Activated gamma-delta T cell (primary cell): ENCODE results near the gene SLC43A2.
"Not testable (repeated sequence)": the region's sequence is repeated elsewhere in the genome, so short reads cannot be mapped to it uniquely, and the experiment has no call there.

Experiments
- DNase-seq: peaks from one replicate; lab custom pipeline; 2025; lab: John Stamatoyannopoulos, UW
- total RNA-seq, 2 donors: gene quantifications; one replicate each; lab custom pipeline; 2026; lab: John Stamatoyannopoulos, UW

Gene SLC43A2
- 8.0 to 15.4 reads per million in 2 donors for total RNA-seq

- DNase-seq: peak; percentile 68
Measured at GRCh38 chr17:1627982-1628855, at the start of gene SLC43A2. TSS of gene SLC43A2 (minus strand) at chr17:1628834. CDS start at chr17:1627874, 960 bp downstream.

DNA sequence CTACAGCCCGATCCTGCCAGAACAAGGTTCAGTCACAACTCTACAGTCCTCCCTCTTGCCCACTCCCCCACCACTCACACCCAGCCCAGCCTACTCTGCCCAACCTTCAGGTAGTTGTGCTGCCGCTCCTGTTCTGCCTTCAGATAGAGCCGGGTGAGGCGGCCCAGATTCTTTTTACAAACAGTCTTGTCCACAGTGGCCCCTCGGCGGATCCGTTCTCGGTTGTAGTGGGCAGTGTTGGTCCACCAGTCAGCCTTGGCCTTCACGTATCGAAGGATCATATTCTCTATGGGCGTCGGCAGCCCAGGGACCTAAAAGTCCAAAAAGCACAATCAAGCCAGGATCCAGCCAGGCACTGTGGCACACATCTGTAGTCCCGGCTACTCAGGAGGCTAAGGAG lies 47.8 kb upstream of the SLC43A2 start:
- DNase-seq: no peak

- no peak for DNase-seq
Measured at GRCh38 chr17:1673041-1673785, 44.6 kb upstream of the SLC43A2 start.

DNA sequence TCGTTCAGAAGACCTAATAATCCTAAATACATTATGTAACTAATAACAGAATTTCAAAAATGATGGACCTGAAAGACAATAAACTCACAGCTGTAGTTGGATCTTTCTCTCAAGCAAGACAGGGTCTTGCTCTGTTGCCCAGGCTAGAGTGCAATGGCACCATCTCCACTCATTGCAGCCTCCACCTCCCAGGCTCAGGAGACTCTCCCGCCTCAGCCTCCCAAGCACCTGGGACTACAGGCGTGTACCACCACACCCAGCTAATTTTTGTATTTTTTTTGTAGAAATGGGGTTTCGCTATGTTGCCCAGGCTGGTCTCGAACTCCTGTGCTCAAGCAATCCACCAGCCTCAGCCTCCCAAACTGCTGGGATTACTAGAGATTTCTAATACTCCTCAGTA lies 35.3 kb upstream of the SLC43A2 start:
- not testable (repeated sequence) for DNase-seq

- no peak for DNase-seq
Measured at GRCh38 chr17:1661045-1661444, 32.4 kb upstream of the SLC43A2 start.

- no peak for DNase-seq
Measured at GRCh38 chr17:1658100-1658499, 29.5 kb upstream of the SLC43A2 start.

DNA sequence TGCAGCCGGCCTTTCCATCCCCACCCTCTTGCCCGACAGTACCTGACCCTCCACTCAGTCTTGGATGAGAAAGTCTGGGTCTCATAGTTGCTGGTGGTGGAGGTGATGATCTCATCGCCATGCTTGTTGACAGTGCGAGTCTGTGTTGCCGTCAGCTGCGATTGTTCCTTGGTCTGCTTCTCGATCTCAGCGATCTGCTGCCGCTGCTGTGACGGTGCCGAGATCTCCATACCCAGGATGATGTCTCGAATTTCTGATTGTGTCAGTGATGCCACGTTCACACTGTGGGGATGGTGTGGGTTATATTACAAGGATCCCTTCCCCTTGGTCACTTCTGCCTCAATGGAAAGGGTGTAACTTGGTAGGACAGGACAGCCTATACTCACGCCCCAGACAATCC lies 25.1 kb upstream of the SLC43A2 start:
- no peak for DNase-seq

DNA sequence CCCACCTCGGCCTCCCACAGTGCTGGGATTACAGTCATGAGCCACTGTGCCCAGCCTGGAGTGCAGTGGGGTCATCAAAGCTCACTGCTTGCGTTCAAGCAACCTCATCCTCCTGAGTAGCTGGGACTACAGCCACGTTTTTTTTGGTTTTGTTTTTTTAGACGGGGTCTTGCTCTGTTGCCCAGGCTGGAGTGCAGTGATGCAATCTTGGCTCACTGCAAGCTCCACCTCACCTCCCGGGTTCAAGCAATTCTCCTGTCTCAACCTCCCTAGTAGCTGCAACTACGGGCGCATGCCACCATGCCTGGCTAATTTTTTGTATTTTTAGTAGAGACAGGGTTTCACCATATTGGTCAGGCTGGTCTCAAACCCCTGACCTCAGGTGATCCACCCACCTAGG lies 24.2 kb upstream of the SLC43A2 start:
- DNase-seq: not testable (repeated sequence)

DNA sequence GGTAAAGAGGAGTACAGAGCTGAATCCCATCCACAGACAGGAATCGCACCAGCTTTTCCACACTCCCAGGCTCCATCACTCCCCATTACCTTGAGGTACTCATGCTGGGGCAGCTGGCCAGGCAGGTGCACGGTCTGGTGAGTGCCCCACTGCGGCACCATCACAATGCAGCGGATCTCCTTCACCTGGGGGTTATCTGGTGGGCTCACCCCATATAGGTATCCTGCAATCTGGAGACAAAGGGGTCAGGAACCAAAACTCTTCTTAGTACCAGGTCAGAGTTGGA lies 22.9 kb upstream of the SLC43A2 start:
- DNase-seq: no peak

DNA sequence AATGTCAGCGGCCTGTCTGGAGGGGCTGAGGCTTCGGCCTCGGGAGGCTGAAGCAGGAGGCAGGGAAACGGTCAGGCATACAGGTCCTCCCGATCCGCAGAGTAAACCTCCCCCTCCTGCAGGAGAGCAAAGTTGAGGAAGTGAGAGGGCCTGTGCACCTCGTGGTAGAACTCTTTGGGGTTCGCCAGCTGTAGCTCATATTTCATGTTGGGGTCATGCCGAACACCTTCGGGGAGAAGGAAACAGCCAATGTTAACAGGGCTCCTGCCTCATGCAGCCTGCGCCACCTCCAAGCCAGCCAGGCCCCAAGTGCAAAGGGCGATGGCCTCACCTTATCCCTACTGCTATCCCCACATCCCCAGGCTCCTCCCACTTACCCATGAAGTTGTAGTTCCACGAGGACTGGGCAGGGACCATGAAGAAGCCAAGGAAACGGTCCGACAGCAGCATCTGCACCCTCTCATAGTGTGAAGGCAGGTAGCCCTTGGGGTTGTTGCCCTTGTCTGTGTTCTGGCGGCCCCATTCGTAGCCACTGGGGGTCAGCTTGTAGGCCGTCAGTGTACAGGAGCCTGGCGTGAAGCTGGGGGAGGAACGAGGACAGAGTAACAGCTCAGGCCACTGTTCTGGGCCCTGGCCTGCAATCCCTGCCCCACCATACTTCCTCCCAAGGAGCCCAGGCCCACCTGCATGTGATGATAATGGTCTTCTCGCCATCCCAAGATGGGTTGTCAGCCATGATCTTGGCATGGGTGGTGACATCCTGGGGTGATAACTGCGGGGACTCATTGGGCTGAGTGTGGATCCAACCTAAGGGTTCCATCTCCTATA lies 22.3 kb upstream of the SLC43A2 start:
- DNase-seq: no peak

DNA sequence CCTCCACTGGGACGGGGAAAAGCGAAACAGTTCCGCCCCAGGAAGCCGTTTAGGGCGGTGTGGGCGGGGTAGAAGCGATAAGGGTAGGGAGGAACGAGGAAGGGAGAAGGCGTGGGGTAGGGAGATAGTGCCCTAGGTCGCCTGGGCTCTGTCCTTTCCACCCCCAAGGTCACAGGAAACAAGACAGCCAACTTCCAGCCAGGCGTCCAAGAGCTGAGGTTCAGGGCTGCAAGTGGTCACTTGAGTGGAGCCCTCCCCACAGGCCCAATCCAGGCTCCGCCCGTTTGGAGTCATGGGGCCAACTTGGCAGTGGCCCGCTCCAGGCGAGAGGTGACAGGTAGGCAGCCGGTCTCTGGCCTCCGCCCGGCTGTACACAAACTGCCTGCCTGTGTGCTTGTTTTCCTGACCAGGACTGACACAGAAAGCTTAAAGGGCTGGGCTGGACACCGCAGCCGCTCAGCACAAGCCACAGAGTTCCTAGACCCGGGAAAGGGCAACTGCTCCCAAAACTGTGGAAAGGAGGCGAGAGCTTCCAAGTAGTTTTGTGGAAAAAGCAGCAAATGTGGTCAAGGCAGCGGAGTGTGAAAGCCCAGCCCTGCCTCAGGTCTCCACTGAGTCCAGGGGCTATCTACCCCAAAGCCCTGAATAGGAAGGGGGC lies 21.3 kb upstream of the SLC43A2 start, which contains the start of gene RILP:
TSS of gene RILP (minus strand) at position 23 of the 658 bp plus-strand sequence. CDS start 62 bp downstream, outside the sequence.
- no peak for DNase-seq

DNA sequence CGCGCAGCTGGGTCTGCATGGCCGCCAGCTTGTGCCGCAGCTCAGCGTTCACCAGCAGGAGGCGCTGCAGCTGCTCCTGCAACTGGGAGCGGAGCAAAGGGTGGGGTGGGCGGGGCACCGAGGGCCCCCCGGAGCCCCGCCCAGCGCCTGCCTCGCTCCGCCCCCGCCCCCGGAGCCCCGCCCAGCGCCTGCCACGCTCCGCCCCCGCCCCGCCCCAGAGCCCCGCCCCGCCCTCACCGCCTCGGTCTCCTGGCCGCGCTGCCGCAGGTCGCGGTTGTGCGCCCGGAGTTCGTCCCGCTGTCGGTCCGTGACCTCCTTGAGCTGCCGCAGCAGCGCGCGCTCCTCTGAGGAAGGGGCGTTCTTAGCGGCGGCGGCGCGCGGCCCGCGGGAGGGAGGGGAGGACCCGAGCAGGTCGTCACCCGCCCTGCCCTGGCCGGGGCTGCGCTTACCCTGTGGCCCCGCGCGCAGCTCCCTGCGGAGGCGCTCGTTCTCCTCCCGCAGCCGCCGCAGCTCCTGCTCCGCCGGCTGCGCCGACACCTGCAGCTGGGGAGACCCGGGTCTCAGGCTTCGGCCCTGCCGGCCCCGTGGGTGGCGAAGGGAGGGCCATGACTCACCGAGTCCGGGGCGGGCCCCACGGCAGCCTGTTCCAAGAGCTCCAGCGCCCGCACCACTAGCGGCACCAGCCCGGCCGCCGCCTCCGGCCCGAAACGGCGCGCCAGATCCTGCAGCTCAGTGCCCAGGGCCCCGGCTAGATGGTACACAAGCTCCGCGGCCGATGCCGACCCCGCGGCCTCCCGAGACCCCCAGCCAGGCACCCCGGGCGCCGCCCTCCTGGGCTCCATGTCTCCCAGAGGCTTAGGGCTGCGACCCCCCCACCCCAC lies 20.6 kb upstream of the SLC43A2 start:
- DNase-seq: peak; percentile 91

DNA sequence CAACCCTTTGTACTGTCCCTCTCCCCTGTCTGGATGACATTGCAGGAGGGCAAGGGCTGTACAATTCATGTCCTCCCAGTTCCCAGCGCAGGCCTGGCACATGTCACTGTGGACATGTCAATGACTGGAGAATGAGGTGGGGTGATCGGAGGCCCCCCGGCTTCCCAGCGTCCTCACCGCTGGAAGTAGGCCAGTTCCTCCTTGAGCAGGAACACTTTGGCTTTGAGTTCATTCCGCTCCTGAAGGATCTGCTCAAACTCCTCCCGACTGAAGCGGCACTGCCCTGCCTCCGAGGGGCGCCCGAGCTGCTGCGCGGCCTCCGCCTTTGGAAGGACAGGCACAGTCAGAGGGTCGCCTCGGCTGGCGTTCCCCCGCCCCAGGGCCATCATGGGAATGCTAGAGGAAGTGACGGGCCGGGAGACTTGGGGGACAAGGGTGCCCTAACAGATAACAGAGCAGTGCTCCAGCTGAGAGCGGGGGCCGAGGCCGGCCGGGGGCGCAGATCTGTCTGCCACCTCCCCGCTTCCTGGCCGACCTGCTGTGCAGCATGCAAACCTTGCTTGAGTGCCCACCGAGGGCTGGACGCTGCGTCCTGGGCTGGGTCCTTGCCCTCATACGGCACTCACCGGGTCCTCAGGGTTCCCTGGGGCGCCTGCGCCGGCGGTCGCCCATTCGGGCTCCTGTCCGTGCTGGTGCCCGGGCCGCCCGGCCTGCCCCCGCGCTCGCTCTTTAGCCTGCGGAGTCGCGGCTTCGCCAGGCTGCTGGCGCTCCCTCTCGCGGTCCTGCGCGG lies 19.7 kb upstream of the SLC43A2 start:
- DNase-seq: no peak

DNA sequence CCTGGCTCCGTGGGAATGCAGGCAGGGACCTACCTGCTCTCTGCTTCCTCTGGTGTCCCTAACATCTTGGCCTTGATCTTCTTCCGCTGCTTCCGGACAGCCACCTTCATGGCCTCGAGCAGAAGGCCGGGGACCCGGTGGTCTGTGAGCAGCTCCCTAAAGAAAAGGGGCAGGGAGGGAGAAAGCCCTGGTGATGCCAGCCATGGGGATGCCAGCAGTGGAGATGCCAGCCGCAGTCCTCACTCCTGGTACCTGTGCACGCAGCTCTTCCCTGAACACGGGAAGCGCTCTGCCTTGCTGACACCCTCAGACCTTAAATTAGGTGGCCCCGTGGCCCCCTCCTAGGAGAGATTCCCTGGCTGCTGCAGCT lies 19.2 kb upstream of the SLC43A2 start:
- DNase-seq: no peak

DNA sequence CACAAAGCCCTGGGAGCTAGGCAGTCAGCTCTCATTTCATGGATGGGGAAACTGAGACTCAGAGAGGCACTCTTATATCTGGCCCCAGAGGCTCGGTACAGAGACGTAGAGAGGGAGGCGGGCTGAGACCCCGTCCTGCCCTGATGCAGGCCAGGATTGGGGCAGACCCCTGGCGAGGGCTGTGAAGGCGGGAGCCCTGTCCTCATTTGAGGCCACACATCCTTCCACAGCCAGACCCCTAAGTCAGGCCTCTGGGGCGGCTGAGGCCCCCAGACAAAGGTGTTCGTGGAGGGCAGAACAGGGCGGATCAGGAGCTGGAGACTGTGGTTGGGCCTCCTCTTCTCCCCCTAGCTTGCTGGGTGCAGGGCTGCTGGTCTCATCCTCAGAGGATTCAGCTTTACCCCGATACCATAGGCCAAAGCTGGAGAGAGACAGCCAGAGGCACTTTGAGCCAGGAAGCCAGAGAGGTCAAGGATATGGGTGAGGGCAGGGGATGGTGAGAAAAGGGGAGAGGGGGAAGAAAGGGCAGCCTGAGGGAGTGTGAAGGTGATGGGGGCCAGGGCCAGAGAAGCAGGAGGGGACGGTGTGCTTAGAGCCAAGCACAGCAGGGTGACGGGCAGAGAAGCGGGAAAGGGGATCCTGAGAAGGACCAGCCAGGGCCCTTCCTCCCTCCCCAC lies 17.7 kb upstream of the SLC43A2 start:
- DNase-seq: no peak

DNA sequence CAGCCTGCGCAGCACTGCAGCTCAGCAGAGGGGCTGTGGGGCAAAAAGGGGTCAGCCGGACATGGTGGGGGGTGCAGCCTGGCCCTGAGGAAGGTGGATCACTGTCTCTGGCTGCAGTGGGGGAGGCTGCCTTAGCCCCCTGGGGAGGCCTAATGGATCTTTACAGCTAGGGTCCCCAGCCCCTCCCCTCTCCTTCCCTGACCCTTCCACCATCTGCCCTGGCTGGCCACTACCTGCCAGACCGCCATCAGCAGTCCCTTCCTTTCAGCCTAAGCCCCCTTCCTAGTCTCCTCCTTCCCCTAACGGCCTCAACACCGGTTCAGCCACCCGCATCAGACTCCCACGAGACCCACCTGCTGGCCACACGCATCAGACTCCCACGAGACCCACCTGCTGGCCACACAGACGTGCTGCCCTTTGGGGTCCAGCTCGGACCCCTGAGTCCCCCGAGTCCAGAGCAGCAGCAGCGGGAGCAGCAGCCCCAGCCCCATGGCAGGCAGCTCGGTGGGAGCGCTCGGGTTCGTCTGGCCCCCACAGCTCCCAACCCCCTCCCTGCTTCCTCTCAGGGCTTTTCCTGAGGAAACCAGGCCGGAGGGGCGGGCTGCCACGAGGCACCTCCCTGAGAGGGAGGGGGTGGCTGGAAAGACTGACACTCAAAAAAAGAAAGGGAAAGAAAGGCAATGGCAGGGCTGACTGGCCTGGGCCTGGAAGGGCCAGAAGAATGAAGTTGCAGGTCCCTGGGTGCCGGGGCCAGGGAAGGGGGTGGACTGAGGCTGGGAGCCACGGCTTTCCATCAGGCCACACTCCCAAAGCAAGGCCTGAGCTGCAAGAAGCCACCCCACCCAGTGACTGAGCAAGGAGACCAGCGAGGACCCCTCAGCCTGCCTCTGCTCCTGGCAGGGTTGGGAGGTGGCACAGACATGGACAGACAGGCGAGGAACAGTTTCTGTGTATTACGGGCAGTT lies 16.9 kb upstream of the SLC43A2 start, which contains the start of gene SCARF1:
TSS of gene SCARF1 (minus strand) at position 526 of the 965 bp plus-strand sequence. CDS start at position 491, 35 bp downstream.
- no peak for DNase-seq

- DNase-seq: no peak
Measured at GRCh38 chr17:1644493-1645206, 16.0 kb upstream of the SLC43A2 start.
